Sigmoid colon (tissue), 7 donors: ENCODE data around the gene S100A10. TPM values are rescaled to one million over a fixed set of nuclear protein-coding genes. Genes with fewer than 3 reads are reported as not detected.

Source experiments
- DNase-seq: peaks from one replicate; pipeline ENCODE4 v3.0.0-alpha.2; 2019
- H3K27ac ChIP-seq, 4 donors: fragments of 200-600 bp; sonication (generic); one replicate each; pipeline ENCODE4 v1.5.1; 2016 to 2019; ENCODE audit warnings: mild to moderate bottlenecking in 1 of 4
- H3K27me3 ChIP-seq, 3 donors: fragments of 200-600 bp; sonication (generic); one replicate each; pipeline ENCODE4 v1.5.1; 2019; ENCODE audit warnings: mild to moderate bottlenecking in 1 of 3
- H3K36me3 ChIP-seq, 4 donors: fragments of 200-600 bp; sonication (generic); one replicate each; pipeline ENCODE4 v1.5.1; 2016 to 2019
- H3K4me1 ChIP-seq, 4 donors: fragments of 200-600 bp; sonication (generic); one replicate each; pipeline ENCODE4 v1.5.1; 2017 to 2019
- H3K4me3 ChIP-seq, 4 donors: fragments of 200-600 bp; sonication (generic); one replicate each; pipeline ENCODE4 v1.5.1; 2017 to 2019; ENCODE audit warnings: mild to moderate bottlenecking in 2 of 4, moderate library complexity in 1 of 4
- H3K9me3 ChIP-seq, 4 donors: fragments of 200-600 bp in 3 of 4; sonication (generic) in 3 of 4; one replicate each; pipeline versions ENCODE4 v1.5.1 to v1.6.1; 2013 to 2019
- CTCF ChIP-seq, 4 experiments: fragments of 450-650 bp in 3 of 4; fragments of 200-600 bp in 1 of 4; IDR thresholded peaks; one replicate each; pipeline ENCODE4 v1.5.1; 2016 to 2019; ENCODE audit warnings: antibody characterized with exemption in 4 of 4, mild to moderate bottlenecking in 3 of 4, moderate library complexity in 2 of 4
- EP300 ChIP-seq, 4 donors: sonication (generic); formaldehyde crosslinking; IDR thresholded peaks; one replicate each; pipeline ENCODE4 v1.6.1; 2017; ENCODE audit warnings: antibody characterized with exemption in 4 of 4
- POLR2A ChIP-seq, 2 donors: fragments of 450-650 bp; IDR thresholded peaks; one replicate each; pipeline ENCODE4 v1.6.1; 2016; ENCODE audit warnings: antibody characterized with exemption in 2 of 2, mild to moderate bottlenecking in 2 of 2, moderate library complexity in 2 of 2
- POLR2AphosphoS5 ChIP-seq, 4 donors: sonication (generic); formaldehyde crosslinking; IDR thresholded peaks; one replicate each; pipeline ENCODE4 v1.6.1; 2017; ENCODE audit warnings: antibody characterized with exemption in 4 of 4
- WGBS, 2 donors: extraction: QIAGEN DNeasy Blood & Tissue Kit; methylation state at CpG; one replicate each; pipeline ENCODE4 v1.1.7; 2013; 5-methylcytosine and 5-hydroxymethylcytosine counted together
- intact Hi-C: fragments of 100-400 bp; cut with DNase I; formaldehyde crosslinking; loops from one replicate; pipeline ENCODE4 v1.15.1; 2023
- polyA plus RNA-seq, 3 donors: library from polyadenylated mRNA; stranded (reverse); fragments of 200-250 nt; gene quantifications; one replicate each; pipeline ENCODE4 v1.2.3, GENCODE V29; 2013
- total RNA-seq, 4 donors: library from RNA; depleted of rRNA; stranded (reverse); fragments of >200 nt; gene quantifications; one replicate each; pipeline ENCODE4 v1.1.0, GENCODE V29; 2016
- donor health status: healthy with polysubstance abuse.
- donor health status: Bipolar disorder and iron deficiency.
- donor health status: healthy.

Gene S100A10
- total and polyA plus RNA-seq, 7 donors: 20.2 to 1,816 (median 57.9) TPM

DNA sequence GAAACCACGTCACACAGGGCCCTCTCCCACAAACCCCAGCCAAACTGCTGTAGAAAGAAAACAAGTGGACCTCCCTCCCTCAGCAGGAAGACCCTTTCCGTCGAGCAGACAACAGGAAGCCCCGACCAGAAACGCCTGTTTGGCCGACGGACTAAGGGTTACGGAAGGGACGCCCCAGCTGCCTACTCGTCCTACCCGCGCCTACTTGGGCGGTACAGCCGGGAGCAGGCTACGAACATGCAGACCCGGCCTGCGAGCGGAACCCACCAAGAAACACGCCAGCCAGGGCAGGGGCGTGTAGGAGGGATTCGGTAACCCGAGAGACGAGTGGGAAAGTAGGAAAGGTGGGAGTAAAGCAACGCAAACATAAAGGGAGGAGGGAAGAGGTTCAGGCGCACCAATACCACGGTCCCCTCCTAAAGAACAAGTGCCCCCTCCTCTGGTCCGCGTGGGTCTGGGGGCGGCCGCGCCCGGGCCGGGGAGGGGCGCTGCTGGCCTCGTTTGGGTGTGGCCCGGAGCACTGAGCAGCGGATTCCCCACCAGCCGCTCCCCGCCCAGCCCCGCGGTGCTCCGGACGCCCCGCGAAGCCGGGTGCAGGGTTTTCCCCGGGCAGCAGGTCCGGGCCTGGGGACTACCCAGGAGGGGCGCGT, 450 bp downstream of the S100A10 start:
- TF ChIP-seq EP300 (IDR thresholded peaks at IDR 0.05) (no peak), POLR2AphosphoS5 (IDR thresholded peaks at IDR 0.05) (no peak), CTCF (IDR thresholded peaks at IDR 0.05) (no peak), POLR2A (IDR thresholded peaks at IDR 0.05) (no peak)
- Histone ChIP-seq H3K4me1 (peaks cover 0 to 64% (median 58%) of the 10 kb centered on the region in 4 donors), H3K4me3 (peak overlapping the region; percentile 53 to 86 (median 76)), H3K27ac (peak overlapping the region; percentile 81 to 98 (median 87)), H3K27me3 (no peaks in the 10 kb centered on the region), H3K9me3 (no peaks in the 10 kb centered on the region), H3K36me3 (no peaks in the 10 kb centered on the region)
- intact Hi-C loops: no loop called here
- peak; percentile 70 for DNase-seq
- 1% methylated on average over 50 of the region's 50 CpGs for WGBS, 2 donors

DNA sequence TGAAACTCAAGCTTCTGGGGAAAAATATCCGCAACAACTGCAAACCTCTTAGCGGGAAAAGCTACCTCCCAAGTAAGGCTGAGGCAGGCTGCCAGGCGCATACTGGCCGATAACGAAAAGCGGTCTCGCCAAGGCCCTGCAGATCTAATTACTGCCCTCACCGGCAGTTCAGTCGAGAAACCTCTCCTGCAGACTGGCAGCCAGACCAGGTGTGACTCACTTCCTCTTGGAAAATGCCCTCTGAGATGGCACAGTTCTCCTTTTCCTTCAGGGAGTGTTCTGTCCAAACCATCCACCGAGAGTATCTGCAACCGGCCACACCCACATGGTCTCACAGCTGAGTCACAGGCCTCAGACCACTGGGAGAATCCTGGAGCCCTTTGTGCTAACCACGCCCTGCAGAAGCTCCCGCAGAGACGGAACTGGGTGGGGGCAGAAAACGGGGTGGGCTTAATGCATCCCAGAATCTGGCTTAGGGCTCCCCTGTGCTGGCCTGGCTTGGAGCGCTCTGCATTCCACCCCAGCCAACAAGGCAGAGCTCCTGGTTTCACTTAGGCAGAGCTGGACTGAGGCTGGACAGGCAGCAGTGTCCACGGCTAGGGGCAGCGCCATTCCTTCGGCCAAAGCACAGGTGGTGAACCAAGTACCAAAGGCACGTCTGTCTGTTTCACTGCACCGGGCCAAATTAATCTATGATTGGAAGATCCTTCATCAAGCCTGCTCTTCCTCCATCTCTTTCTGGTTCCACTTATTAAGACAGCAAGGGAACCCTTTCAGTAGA, 1.2 kb downstream of the S100A10 start:
- Histone ChIP-seq H3K27me3 (no peaks in the 10 kb centered on the region), H3K9me3 (no peaks in the 10 kb centered on the region), H3K36me3 (no peaks in the 10 kb centered on the region), H3K4me1 (peaks cover 0 to 68% (median 65%) of the 10 kb centered on the region in 4 donors), H3K4me3 (peak overlapping the region; percentile 53 to 86 (median 76)), H3K27ac (peak overlapping the region; percentile 81 to 98 (median 87))
- DNase-seq: peak; percentile 92
- 4 to 32% methylated on average over 21 of the region's 21 CpGs for WGBS, 2 donors
- intact Hi-C loops: no loop called here
- TF ChIP-seq CTCF (IDR thresholded peaks at IDR 0.05) (no peak), EP300 (IDR thresholded peaks at IDR 0.05) (no peak), POLR2A (IDR thresholded peaks at IDR 0.05) (peak in 1 of 2 donors; percentile 22), POLR2AphosphoS5 (IDR thresholded peaks at IDR 0.05) (peak in 3 of 4 donors; percentile 54 to 66 (median 55))

GRCh38 chr1:151991663-151992302, 1.9 kb downstream of the S100A10 start:
- no peak for DNase-seq
- 12 to 54% methylated on average over 6 of the region's 6 CpGs for WGBS, 2 donors
- TF ChIP-seq EP300 (IDR thresholded peaks at IDR 0.05) (no peak), POLR2A (IDR thresholded peaks at IDR 0.05) (no peak), CTCF (IDR thresholded peaks at IDR 0.05) (no peak), POLR2AphosphoS5 (IDR thresholded peaks at IDR 0.05) (no peak)
- intact Hi-C loops: no loop called here
- H3K9me3 ChIP-seq: no peaks in the 10 kb centered on the region
- peak overlapping the region; percentile 81 to 98 (median 87) for H3K27ac ChIP-seq
- peaks cover 0 to 68% (median 65%) of the 10 kb centered on the region in 4 donors for H3K4me1 ChIP-seq
- H3K4me3 ChIP-seq: peak overlapping the region in 3 of 4 donors; percentile 75 to 86 (median 78)
- no peaks in the 10 kb centered on the region for H3K36me3 ChIP-seq
- H3K27me3 ChIP-seq: no peaks in the 10 kb centered on the region

- Histone ChIP-seq H3K27me3 (no peaks in the 10 kb centered on the region), H3K4me1 (peaks cover 0 to 74% (median 65%) of the 10 kb centered on the region in 4 donors), H3K36me3 (peaks cover 0 to 2% (median under 1%) of the 10 kb centered on the region in 4 donors), H3K9me3 (no peaks in the 10 kb centered on the region), H3K4me3 (no peak overlapping the region), H3K27ac (peak overlapping the region; percentile 81 to 98 (median 87))
- intact Hi-C loops: no loop called here
- DNase-seq: peak; percentile 74
- TF ChIP-seq EP300 (IDR thresholded peaks at IDR 0.05): no peak
- no peak for TF ChIP-seq POLR2A (IDR thresholded peaks at IDR 0.05)
- no peak for TF ChIP-seq POLR2AphosphoS5 (IDR thresholded peaks at IDR 0.05)
- TF ChIP-seq CTCF (IDR thresholded peaks at IDR 0.05): no peak
- WGBS, 2 donors: 10 to 31% methylated on average over 5 of the region's 5 CpGs
These were observed 2.8 kb downstream of the S100A10 start for GRCh38 chr1:151990856-151991198.
